Stomach (tissue), 9 donors: Measurements from ENCODE around the gene ERN2. TPM values are rescaled to one million over a fixed set of nuclear protein-coding genes. Genes with fewer than 3 reads are reported as not detected.
A peak's percentile ranks its signal among the peaks of the same experiment; 100 is the strongest.

ENCODE experiments used
- DNase-seq, 2 donors: peaks; one replicate each; pipeline versions ENCODE4 v3.0.0 to v3.0.0-alpha.2; 2013 to 2019
- H3K27ac ChIP-seq, 5 donors: fragments of 200-600 bp in 4 of 5; sonication (generic) in 4 of 5; one replicate each; pipeline ENCODE4 v1.5.1; 2013 to 2019; ENCODE audit warnings: mild to moderate bottlenecking in 1 of 5, moderate library complexity in 1 of 5
- H3K27me3 ChIP-seq, 3 donors: fragments of 200-600 bp; sonication (generic); one replicate each; pipeline ENCODE4 v1.5.1; 2017 to 2019; ENCODE audit warnings: mixed run types in 1 of 3
- H3K36me3 ChIP-seq, 4 donors: fragments of 200-600 bp; sonication (generic); 1 replicate in 3 of 4; 2 replicates in 1 of 4; pipeline ENCODE4 v1.5.1; 2016 to 2019
- H3K4me1 ChIP-seq, 4 donors: fragments of 200-600 bp; sonication (generic); one replicate each; pipeline ENCODE4 v1.5.1; 2016 to 2019
- H3K4me3 ChIP-seq, 4 donors: fragments of 200-600 bp; sonication (generic) in 3 of 4; one replicate each; pipeline ENCODE4 v1.5.1; 2016 to 2019; ENCODE audit warnings: mild to moderate bottlenecking in 1 of 4
- H3K9me3 ChIP-seq, 4 donors: fragments of 200-600 bp; sonication (generic); one replicate each; pipeline ENCODE4 v1.5.1; 2016 to 2019
- CTCF ChIP-seq, 7 experiments: fragments of 450-650 bp in 4 of 7; fragments of 200-600 bp in 3 of 7; sonication (generic) in 3 of 7; IDR thresholded peaks; one replicate each; pipeline ENCODE4 v1.5.1; 2016 to 2019; ENCODE audit warnings: antibody characterized with exemption in 7 of 7, control low read depth in 2 of 7, mild to moderate bottlenecking in 1 of 7
- EP300 ChIP-seq: sonication (generic); formaldehyde crosslinking; IDR thresholded peaks from one replicate; pipeline ENCODE4 v1.6.1; 2017; ENCODE audit warnings: antibody characterized with exemption
- POLR2A ChIP-seq, 4 donors: fragments of 450-650 bp; IDR thresholded peaks; one replicate each; pipeline ENCODE4 v1.6.1; 2016; ENCODE audit warnings: antibody characterized with exemption in 4 of 4, control low read depth in 2 of 4, mild to moderate bottlenecking in 1 of 4, moderate library complexity in 1 of 4
- POLR2AphosphoS5 ChIP-seq, 3 donors: sonication (generic); formaldehyde crosslinking; IDR thresholded peaks; one replicate each; pipeline ENCODE4 v1.6.1; 2016; ENCODE audit warnings: antibody characterized with exemption in 3 of 3
- WGBS, 5 donors: extraction: QIAGEN DNeasy Blood & Tissue Kit in 3 of 5; methylation state at CpG; one replicate each; pipeline versions ENCODE4 v1.1.5 to v1.1.7; 2013 to 2018; 5-methylcytosine and 5-hydroxymethylcytosine counted together
- intact Hi-C: fragments of 100-400 bp; cut with DNase I; formaldehyde crosslinking; loops from one replicate; pipeline ENCODE4 v1.15.1; 2023; ENCODE audit warnings: low total_unique reads
- polyA plus RNA-seq, 3 donors: library from polyadenylated mRNA; stranded (reverse); fragments of 200-250 nt; gene quantifications; one replicate each; pipeline ENCODE4 v1.2.3, GENCODE V29; 2013
- total RNA-seq, 5 donors: library from RNA; depleted of rRNA; stranded (reverse); fragments of >200 nt; gene quantifications; one replicate each; pipeline versions ENCODE4 v1.1.0 to v1.2.3, GENCODE V29; 2014 to 2016
- donor health status: healthy with polysubstance abuse.
- donor health status: Bipolar disorder and iron deficiency.
- donor health status: healthy.

Gene ERN2
- total and polyA plus RNA-seq, 8 donors: 18.2 to 235 (median 63.1) TPM

- no peak for TF ChIP-seq EP300
- TF ChIP-seq CTCF (IDR thresholded peaks at IDR 0.05): no peak
- no peak for TF ChIP-seq POLR2AphosphoS5 (IDR thresholded peaks at IDR 0.05)
- TF ChIP-seq POLR2A (IDR thresholded peaks at IDR 0.05): no peak
- H3K27ac ChIP-seq: peak overlapping the region in 4 of 5 donors; percentile 82 to 88 (median 87)
- H3K9me3 ChIP-seq: no peaks in the 10 kb centered on the region
- peaks cover 4 to 55% (median 51%) of the 10 kb centered on the region in 4 donors for H3K36me3 ChIP-seq
- intact Hi-C loops: no loop called here
- no peak for DNase-seq
- H3K4me1 ChIP-seq: peaks cover 19 to 37% (median 29%) of the 10 kb centered on the region in 4 donors
- WGBS, 5 donors: 0 to 2% (median 2%) methylated on average over 8 of the region's 8 CpGs
- H3K27me3 ChIP-seq: no peaks in the 10 kb centered on the region
- peak overlapping the region; percentile 63 to 98 (median 90) for H3K4me3 ChIP-seq
Observed at GRCh38 chr16:23640615-23640930, 72.4 kb downstream of the ERN2 start.

Other genes starting within 250 kb of the ERN2 start
- 10 to 100 TPM; 22.0 to 62.5 (median 48.8) TPM for gene GGA2, start 202.7 kb downstream of the ERN2 start, total RNA-seq
- gene GGA2, start 202.7 kb downstream of the ERN2 start, polyA plus RNA-seq: 10 to 100 TPM; 17.6 to 28.9 (median 19.7) TPM
- 100 to 1,000 TPM in 1 of 5 donors, 10 to 100 TPM in 4; 14.0 to 176 (median 24.2) TPM for gene EARS2, start 155.9 kb downstream of the ERN2 start, total RNA-seq
- gene EARS2, start 155.9 kb downstream of the ERN2 start, polyA plus RNA-seq: 10 to 100 TPM in 2 of 3 donors, 1 to 10 TPM in 1; 7.8 to 15.6 (median 13.7) TPM
- 100 to 1,000 TPM in 1 of 5 donors, 10 to 100 TPM in 4; 16.3 to 163 (median 52.7) TPM for gene UBFD1, start 155.5 kb downstream of the ERN2 start, total RNA-seq
- 10 to 100 TPM in 1 of 3 donors, 1 to 10 TPM in 2; 6.0 to 10.1 (median 6.0) TPM for gene UBFD1, start 155.5 kb downstream of the ERN2 start, polyA plus RNA-seq
- 100 to 1,000 TPM in 2 of 5 donors, 10 to 100 TPM in 3; 12.6 to 251 (median 77.7) TPM for gene NDUFAB1, start 116.9 kb downstream of the ERN2 start, total RNA-seq
- 100 to 1,000 TPM; 143 to 211 (median 177) TPM for gene NDUFAB1, start 116.9 kb downstream of the ERN2 start, polyA plus RNA-seq
- gene PALB2, start 71.9 kb downstream of the ERN2 start, total RNA-seq: 10 to 100 TPM in 4 of 5 donors, 1 to 10 TPM in 1; 2.6 to 86.6 (median 19.9) TPM
- 10 to 100 TPM in 2 of 3 donors, 1 to 10 TPM in 1; 6.5 to 10.2 (median 10.1) TPM for gene PALB2, start 71.9 kb downstream of the ERN2 start, polyA plus RNA-seq
- 10 to 100 TPM in 3 of 5 donors, 1 to 10 TPM in 2; 3.5 to 47.4 (median 12.6) TPM for gene DCTN5, start 71.8 kb downstream of the ERN2 start, total RNA-seq
- 10 to 100 TPM; 10.3 to 18.6 (median 12.7) TPM for gene DCTN5, start 71.8 kb downstream of the ERN2 start, polyA plus RNA-seq
- gene PLK1, start 34.3 kb downstream of the ERN2 start, total RNA-seq: 10 to 100 TPM in 2 of 5 donors, 1 to 10 TPM in 2, under 1 TPM in 1; 0.58 to 35.9 (median 6.8) TPM
- 1 to 10 TPM; 2.9 to 8.2 (median 6.4) TPM for gene PLK1, start 34.3 kb downstream of the ERN2 start, polyA plus RNA-seq
- gene CHP2, start 41.8 kb upstream of the ERN2 start, total RNA-seq: 100 to 1,000 TPM in 1 of 5 donors, 1 to 10 TPM in 1, not detected in 3; 1.8 to 116 TPM
- under 1 TPM in 2 of 3 donors, not detected in 1; 0.05 to 0.25 TPM for gene CHP2, start 41.8 kb upstream of the ERN2 start, polyA plus RNA-seq
- 10 to 100 TPM; 10.6 to 49.6 (median 19.7) TPM for gene PRKCB, start 122.8 kb upstream of the ERN2 start, total RNA-seq
- gene PRKCB, start 122.8 kb upstream of the ERN2 start, polyA plus RNA-seq: 1 to 10 TPM; 1.1 to 2.0 (median 1.2) TPM